Raji (cell line): ENCODE measurements around the gene ZIC5.

ENCODE experiments used
- POLR2A ChIP-seq: IDR thresholded peaks from 2 replicates; pipeline ENCODE4 v1.6.1; 2011; ENCODE audit warnings: low read depth, low read length, control low read depth; ENCODE audit not compliant: insufficient read depth

Gene ZIC5

DNA sequence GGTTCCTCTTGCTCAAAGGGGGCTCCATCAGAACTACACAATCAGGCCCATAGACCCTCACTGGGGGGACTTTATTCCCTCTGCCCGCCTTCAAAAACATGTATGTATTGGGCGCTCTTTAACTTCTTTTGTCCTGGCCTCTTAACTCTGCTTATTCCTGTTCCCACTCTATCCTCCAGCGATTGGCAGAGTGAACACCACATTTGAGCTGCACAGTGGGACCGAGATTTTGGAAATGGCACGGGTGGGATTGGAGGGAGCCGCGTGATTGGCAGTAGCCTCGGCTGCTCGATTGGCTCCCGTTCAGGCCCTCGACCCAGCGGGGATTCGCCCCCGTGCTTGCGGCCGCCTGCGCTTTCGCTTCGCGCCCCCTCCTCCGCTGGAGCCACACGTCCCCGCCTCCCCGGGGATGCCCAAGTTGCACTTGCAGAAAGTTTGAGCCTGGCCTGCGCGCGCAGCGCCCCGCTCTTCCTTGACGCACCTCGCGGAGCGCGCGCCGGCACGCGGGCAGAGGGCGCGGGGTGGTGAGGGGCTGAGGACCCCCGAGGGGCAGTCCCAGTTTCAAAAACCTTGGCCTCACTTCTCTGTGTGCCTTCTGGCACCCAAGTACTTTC is at the start of gene ZIC5:
Gene ZIC5 (minus strand): TSS at position 192 of the 614 bp plus-strand sequence. CDS start 164 bp downstream, at position 28.
- TF ChIP-seq POLR2A: no peak

DNA sequence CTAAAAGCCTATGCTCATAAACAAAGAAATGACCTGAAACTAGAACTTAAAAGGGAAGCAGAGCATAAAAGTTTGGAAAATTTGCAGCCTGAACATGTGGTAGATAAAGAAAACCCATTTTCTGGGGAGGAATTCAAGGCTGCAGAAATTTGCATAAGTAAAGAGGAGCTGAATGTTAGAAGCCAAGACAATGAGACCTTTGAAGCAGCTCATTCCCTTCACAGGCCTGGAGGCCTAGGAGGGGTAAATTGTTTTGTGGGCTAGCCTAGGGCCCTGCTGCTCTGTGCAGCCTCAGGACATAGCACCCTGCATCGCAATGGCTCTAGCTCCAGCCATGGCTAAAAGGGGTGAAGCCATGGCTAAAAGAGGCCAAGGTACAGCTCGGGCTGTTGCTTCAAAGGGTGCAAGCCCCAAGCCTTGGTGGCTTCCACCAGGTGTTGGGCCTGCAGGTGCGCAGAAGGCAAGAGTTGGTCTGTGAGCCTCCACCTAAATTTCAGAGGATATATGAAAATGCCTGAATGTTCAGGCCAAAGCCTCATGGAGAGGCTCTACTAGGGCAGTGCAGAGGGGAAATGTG is 48.3 kb upstream of the ZIC5 start:
- TF ChIP-seq POLR2A: no peak

DNA sequence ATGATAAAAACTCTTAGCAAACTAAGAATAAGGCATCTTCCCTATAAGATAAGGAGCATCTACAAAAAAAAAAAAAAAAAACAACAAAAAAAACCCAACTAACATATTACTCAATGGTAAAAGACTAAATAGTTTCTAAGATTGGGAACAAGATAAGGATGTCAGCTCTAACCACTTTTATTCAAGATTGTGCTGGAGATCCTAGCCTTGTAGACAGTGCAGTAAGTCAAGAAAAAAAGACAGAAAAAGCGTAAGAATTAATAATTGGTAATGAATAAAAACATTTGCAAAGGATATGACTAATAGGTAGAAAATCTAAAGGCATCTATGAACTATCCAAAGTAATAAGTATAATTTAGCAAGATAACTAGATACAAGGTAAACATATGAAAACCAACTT is 43.1 kb upstream of the ZIC5 start:
- no peak for TF ChIP-seq POLR2A

DNA sequence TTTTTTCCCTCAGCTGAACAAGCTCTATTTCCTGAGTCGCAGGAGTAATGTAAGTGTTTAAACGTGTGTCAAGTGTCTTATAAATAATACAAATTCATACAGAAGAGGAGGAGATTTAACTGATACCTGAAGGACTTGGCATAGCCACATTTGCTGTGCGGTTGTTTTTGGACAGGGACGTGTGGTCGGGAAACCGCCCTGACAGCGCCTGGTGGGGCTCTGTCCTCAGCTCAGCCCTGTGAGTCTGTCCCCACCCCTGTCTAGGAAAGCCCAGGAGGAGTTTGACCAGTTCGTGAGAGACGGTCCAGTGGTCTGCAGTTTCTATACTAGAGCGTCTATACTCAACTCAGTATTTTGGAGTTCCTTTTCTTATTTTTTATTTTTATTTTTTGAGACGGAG is 26.7 kb upstream of the ZIC5 start:
- TF ChIP-seq POLR2A: no peak

DNA sequence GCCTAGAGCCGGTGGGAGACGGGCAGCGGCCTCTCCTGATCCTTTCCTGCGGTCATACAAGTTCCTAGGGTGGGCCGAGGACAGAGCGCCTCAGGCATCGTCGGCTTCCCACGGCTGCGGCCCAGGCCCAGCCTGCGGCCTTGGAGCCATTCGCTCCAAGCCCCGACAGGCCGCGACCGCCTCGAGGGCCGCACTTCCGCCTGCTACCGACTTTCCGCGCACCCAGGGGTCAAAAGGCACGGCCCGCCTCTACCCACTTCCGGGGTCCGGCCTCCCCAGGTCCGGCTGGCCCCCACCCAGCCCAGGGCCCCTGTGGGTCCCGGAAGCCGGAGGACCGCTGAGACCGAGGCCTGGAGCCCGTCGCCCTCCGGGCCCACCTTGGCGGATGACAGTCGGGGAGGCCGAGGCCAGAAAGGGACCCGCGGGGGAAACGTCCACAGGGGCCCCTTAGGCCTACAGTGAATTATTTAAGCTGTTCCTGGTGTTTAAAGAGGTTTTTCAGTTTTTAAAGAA is 26.2 kb upstream of the ZIC5 start:
- no peak for TF ChIP-seq POLR2A

DNA sequence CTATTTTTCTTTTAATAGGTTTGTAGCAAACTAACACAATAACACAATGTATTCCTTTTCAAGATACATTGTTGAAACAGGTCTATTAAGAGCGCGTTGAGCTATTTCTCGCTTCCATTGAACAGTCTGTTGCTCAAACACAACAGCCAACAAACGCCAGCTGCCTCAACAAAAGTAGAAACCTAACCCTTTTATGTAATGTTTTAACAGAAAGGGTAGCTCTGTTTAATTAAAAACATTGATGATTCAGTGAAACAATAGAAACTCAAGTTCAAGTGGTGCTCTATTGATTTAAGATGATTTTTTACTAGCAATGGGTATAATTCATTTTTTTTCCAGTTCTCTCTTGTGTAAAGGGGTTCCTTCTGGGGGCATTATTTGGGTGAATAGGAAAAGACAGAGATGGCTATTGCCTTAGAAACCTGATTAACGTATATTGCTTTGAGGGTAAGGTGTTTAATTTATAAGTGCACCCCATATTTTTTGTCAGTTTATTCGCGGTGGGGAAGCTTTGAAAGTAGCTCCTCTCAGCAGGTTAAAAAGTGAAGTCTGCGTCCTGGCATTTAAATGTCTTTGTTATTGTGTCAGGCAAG is 24.9 kb upstream of the ZIC5 start:
- no peak for TF ChIP-seq POLR2A

DNA sequence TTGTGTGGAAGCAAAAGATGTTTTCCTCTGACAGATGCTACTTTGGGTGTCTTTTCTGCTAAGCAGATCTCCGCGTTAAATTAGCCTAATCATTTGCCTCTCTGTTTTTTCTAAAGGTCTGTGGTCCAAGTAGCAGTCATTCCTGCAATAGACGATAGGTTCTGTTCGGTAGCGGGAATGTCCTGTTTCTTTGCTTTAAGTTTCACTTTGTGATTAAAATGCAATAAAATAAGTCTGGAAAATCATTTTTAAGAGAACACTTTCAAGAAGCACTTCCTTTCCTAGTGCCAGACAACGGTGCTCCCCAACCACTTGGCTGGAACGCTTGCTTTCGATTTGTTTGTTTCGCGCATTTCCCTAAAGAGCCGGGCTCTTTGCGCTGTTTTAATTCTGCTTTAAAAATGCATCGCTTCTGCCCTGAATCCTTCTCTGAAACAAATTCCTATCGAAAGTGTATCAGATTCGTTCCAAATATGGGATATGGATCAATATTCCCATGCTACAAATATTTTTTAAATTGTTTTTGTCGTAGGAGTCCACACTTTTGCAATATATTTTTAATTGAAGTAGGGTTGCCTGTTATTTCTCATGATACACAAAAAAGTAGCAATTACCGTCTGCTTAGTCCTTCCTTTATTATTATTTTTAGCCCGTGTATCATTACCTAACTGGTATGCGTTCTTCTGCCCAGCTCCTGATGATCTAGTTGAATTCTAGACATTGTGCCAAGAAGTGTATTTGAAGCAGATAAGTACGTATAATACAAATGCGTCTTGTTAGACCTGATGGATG is 24.2 kb upstream of the ZIC5 start:
- TF ChIP-seq POLR2A: no peak

DNA sequence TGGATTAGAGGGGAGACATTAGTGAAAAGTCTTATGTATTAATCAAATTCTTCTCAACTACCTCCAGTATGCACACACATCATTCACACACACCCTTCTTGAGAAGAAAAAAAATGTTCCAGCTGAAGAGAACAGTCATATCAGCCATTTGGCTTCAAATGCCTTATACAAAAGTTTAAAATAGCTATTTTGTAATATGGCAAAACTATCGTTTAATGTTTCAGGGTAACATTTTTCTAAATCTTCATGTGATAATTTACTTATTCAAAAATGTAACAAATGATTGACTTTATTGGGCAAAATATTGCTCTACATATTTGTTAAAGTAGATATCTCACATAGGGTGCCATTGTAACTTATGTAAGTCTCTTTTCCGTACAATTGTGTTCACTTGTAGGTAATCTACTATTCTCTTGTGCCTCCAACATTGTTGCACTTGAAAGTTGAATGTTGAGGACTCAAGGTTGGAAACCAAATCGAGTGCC is 23.6 kb upstream of the ZIC5 start:
- TF ChIP-seq POLR2A: no peak

DNA sequence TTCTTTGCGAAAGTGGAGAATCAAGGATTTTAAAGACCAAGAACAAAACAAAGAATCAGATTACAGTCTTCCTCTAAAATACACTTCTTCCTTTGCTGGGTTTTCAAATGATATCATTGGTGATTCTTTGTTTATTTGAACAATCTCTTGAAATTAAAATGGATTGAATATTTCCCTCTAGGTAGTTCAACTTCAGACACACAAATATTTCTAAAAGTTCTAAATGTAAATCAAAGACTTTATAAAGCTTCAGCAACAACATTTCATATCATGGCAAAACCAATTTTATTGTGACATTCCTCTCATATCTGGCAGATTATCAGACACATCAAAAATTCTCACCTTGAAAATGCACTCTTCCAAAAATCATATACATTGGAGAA is 23.1 kb upstream of the ZIC5 start:
- no peak for TF ChIP-seq POLR2A

DNA sequence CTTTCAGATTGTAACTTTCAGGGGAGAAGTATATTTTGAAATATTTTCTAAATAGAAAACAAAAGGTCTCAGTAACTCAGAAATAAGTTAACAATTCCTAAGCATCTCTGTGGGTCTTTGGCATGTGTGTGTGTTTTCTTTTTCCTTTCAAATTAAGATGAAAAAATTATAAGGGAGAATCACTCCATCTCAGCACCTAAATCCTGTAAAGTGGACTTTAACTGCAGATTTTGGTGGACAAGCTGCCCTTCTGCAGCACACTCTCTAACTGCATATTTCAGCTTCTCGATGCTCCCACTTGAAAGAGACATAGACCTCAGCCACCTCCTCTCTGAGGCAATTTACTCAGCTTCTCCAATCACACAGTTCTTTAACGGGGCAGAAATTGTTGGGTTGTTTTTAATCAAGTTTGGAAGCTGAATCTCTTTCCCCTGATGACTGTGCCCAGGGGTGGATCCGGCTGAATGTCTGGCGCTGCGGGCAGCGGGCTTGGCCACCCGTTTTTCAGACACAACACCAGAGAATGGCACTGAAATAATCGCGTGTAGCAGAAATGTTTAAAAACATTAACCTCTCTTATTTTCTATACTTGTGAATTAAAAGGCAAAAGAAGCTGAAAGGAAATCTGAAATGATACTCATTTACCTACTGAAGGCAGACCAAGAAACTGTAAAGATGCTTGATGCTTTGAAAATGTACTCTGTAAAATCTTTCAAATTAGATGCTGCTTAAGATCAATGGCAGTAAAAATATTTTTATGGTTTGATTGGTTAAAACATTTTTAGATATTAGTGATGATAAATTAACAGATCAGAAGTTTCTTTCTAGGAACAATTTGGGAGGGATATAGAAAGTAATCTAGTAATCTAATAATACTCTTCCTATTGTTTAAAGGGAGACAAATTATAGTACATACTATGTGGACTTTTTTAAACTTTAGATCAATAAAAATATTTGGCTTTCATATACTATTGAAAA is 22.4 kb upstream of the ZIC5 start:
- TF ChIP-seq POLR2A: no peak

DNA sequence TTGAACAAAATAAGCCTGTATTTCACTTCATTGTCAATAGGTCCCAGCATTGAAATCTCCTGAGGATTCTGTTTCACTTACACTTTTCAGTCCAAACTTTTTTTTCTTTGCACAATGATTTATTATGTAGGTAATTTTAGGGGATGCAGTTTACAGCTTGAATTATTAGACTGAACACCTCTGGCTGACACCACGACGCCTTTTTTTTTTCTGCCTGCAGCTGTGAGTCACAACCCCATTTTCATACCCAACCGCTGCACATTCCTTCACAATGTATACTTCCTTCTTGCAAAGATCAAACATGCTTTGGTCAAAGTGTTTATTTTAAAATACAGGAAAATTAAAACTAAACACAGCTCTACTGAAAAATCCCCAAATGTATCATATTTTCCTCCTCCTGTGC is 21.4 kb upstream of the ZIC5 start:
- TF ChIP-seq POLR2A: no peak

DNA sequence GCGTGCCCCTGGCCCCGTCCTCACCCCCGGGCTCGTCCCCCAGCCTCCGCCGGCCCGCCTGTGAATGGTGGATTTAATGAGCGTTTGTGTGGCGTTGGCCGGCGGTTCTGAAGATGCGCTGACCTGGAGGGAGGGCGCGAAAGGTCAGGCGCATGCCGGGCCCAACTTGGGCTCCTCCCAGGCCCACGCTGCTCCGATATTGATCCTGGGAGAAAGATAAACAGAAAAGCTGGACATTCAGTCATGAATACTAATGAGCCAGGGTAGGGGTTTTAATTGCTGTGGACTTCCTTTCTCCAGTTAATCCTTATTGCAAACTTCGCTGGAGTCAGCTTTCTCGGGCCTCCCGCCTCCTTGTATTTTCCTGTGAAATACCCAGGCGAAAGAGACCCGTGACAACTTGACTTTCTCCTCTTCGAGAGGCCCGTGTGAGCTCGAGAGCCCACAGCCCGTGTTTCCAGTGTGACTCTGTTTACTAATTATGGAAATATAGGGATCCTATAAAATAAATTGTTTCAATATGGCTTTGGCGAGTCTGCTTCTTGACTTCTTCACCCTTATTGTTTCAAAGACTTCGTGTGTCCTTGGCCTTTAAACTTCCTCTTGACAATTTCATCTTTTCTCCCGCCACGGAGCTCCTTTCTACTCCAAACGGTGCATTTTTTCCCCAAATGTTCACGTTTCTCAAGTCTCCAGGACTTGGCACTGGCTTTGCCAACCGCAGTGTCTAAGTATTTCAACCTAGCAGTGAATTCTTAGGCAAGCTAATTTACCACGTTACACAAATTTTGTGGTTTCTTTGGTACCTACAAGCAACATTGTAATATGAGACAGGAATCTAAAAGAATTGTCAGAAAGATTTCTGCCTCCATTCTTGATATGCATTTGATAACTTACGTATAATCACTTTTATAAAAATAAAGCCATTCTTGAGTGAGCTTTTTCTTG is 20.5 kb upstream of the ZIC5 start:
- no peak for TF ChIP-seq POLR2A
